Body of pancreas (tissue), 4 donors: ENCODE results near the gene BATF2. TPM values are rescaled to one million over a fixed set of nuclear protein-coding genes. Genes with fewer than 3 reads are reported as not detected.

Experiments
- ATAC-seq: fragments of 150-250 bp; one replicate; pipeline ENCODE4 v1.9.1; 2016
- DNase-seq, 4 donors: peaks; one replicate each; pipeline ENCODE4 v3.0.0-alpha.2; 2019
- H3K27ac ChIP-seq, 4 donors: fragments of 200-600 bp; sonication (generic); 1 replicate in 3 of 4; 2 replicates in 1 of 4; pipeline versions ENCODE4 v1.5.1 to v1.6.1; 2016 to 2019; ENCODE audit warnings: mild to moderate bottlenecking in 1 of 4, mixed read lengths in 1 of 4, moderate library complexity in 1 of 4
- H3K27me3 ChIP-seq, 2 donors: fragments of 200-600 bp; sonication (generic); one replicate each; pipeline ENCODE4 v1.6.0; 2016; ENCODE audit warnings: mild to moderate bottlenecking in 1 of 2
- H3K36me3 ChIP-seq, 2 donors: fragments of 200-600 bp; sonication (generic); replicated peaks in 1 of 2; 2 replicates each; pipeline ENCODE4 v1.5.1; 2016; ENCODE audit warnings: low read depth in 2 of 2; ENCODE audit not compliant: insufficient read depth in 1 of 2
- H3K4me1 ChIP-seq: fragments of 200-600 bp; sonication (generic); one replicate; pipeline ENCODE4 v1.6.0; 2016
- H3K4me3 ChIP-seq, 2 donors: fragments of 200-600 bp; sonication (generic); 1 replicate in 1 of 2; 2 replicates in 1 of 2; pipeline ENCODE4 v1.5.1; 2016 to 2019
- H3K9me3 ChIP-seq, 3 donors: fragments of 200-600 bp; sonication (generic); 1 replicate in 2 of 3; 2 replicates in 1 of 3; pipeline ENCODE4 v1.5.1; 2016
- POLR2A ChIP-seq, 3 donors: fragments of 450-650 bp; IDR thresholded peaks; one replicate each; pipeline ENCODE4 v1.6.1; 2016; ENCODE audit warnings: antibody characterized with exemption in 3 of 3, mild to moderate bottlenecking in 2 of 3
- WGBS, 2 donors: methylation state at CpG; one replicate each; pipeline ENCODE4 v1.1.5; 2017; 5-methylcytosine and 5-hydroxymethylcytosine counted together
- intact Hi-C: fragments of 100-400 bp; cut with DNase I; formaldehyde crosslinking; loops from one replicate; pipeline ENCODE4 v1.15.1; 2023
- total RNA-seq, 2 donors: library from RNA; depleted of rRNA; stranded (reverse); fragments of >200 nt; gene quantifications; one replicate each; pipeline ENCODE4 v1.1.0, GENCODE V29; 2016
- TF ChIP-seq, protein P1 (sequence below), 7 experiments: fragments of 450-650 bp in 4 of 7; fragments of 200-600 bp in 3 of 7; sonication (generic) in 3 of 7; IDR thresholded peaks; one replicate each; pipeline ENCODE4 v1.5.1; 2016 to 2019; ENCODE audit warnings: antibody characterized with exemption in 7 of 7

BATF2 gene
- total RNA-seq, 2 donors from 2014 or later = 2.3 to 20.8 TPM

DNA sequence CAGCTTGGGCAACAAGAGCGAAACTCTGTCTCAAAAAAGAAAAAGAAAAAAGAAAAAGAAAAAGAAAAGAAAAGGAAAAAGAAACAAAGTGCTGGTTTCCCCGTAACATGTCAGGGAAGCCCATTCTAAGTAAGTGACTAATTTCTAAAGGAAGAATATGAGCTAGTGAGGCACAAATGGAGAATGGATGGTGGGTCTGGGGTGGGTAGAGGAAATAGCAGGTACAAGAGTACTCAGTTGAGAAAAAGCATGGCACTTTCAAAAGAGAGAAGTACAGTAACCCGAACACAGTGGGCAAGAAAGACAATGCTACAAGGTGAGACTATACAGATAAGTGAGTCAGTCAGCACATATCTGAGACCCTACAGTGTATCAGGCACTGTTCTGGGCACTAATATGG, 29.4 kb downstream of the BATF2 start:
- no peak overlapping the region for H3K4me3 ChIP-seq
- no peak for TF ChIP-seq POLR2A (IDR thresholded peaks at IDR 0.05)
- TF ChIP-seq, protein P1, sequence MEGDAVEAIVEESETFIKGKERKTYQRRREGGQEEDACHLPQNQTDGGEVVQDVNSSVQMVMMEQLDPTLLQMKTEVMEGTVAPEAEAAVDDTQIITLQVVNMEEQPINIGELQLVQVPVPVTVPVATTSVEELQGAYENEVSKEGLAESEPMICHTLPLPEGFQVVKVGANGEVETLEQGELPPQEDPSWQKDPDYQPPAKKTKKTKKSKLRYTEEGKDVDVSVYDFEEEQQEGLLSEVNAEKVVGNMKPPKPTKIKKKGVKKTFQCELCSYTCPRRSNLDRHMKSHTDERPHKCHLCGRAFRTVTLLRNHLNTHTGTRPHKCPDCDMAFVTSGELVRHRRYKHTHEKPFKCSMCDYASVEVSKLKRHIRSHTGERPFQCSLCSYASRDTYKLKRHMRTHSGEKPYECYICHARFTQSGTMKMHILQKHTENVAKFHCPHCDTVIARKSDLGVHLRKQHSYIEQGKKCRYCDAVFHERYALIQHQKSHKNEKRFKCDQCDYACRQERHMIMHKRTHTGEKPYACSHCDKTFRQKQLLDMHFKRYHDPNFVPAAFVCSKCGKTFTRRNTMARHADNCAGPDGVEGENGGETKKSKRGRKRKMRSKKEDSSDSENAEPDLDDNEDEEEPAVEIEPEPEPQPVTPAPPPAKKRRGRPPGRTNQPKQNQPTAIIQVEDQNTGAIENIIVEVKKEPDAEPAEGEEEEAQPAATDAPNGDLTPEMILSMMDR (IDR thresholded peaks at IDR 0.05) = no peak
- H3K27me3 ChIP-seq = no peaks in the 10 kb centered on the region
- H3K27ac ChIP-seq = no peak overlapping the region
- intact Hi-C loops = no loop called here
- ATAC-seq (no peak), DNase-seq (no peak)
- H3K36me3 ChIP-seq = no peaks in the 10 kb centered on the region
- H3K4me1 ChIP-seq = peaks cover 10% of the 10 kb centered on the region
- H3K9me3 ChIP-seq = no peaks in the 10 kb centered on the region
- WGBS, 2 donors = 89 to 91% methylated on average over 3 of the region's 3 CpGs

DNA sequence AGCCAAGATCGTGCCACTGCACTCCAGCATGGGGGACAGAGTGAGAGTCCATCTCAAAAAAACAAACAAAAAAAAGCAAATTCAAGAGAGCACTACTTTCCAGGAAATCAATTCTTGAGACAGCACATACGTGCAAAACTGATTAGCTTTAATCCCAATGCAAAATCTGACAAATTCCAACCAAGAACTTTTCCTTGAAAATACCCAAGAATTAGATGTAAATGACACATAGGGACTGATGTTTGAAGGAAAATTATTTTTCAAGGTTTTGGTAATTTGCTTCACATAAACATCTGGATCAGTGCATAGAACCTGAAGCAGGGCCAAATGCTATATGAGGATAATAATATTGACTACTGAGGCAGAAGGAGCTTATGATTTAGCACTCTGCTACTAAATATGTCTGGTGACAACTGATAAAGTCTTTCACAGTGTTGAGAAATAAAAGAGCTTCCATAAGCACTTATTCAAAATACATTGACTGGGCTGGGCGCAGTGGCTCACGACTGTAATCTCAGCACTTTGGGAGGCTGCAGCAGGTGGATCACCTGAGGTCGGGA, 33.6 kb downstream of the BATF2 start:
- no peak overlapping the region for H3K27ac ChIP-seq
- ATAC-seq (no peak), DNase-seq (no peak)
- intact Hi-C loops = no loop called here
- WGBS, 2 donors = 72% methylated on average over 5 of the region's 5 CpGs
- H3K4me3 ChIP-seq = no peak overlapping the region
- H3K4me1 ChIP-seq = no peaks in the 10 kb centered on the region
- no peaks in the 10 kb centered on the region for H3K36me3 ChIP-seq
- H3K9me3 ChIP-seq = no peaks in the 10 kb centered on the region
- no peak for TF ChIP-seq POLR2A (IDR thresholded peaks at IDR 0.05)
- TF ChIP-seq, protein P1 (IDR thresholded peaks at IDR 0.05) = no peak
- no peaks in the 10 kb centered on the region for H3K27me3 ChIP-seq

DNA sequence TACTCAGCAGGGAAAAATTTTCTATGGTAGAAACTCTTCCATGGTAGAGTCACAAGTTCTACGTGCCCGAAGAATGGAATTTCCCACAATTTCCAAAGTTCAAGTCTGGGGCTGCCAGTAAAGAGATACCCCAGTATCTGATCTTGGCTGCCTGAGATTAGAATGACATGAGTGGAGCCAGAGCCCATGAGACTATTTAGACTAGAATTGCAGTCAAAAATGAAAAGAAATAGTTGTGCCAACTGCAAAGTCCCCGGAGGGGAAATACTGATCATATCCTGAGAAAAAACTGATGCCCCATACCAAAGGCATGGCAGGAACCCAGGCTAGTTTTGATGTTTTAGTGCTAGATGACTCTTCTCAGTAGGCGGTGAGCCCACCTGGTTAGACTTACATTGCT, 36.1 kb downstream of the BATF2 start:
- no peaks in the 10 kb centered on the region for H3K4me1 ChIP-seq
- no peaks in the 10 kb centered on the region for H3K9me3 ChIP-seq
- TF ChIP-seq, protein P1 (IDR thresholded peaks at IDR 0.05) = no peak
- no peak for TF ChIP-seq POLR2A (IDR thresholded peaks at IDR 0.05)
- DNase-seq (no peak), ATAC-seq (no peak)
- no peaks in the 10 kb centered on the region for H3K36me3 ChIP-seq
- H3K4me3 ChIP-seq = no peak overlapping the region
- intact Hi-C loops = no loop called here
- H3K27ac ChIP-seq = no peak overlapping the region
- 44 to 62% methylated on average over 4 of the region's 4 CpGs for WGBS, 2 donors
- H3K27me3 ChIP-seq = no peaks in the 10 kb centered on the region

DNA sequence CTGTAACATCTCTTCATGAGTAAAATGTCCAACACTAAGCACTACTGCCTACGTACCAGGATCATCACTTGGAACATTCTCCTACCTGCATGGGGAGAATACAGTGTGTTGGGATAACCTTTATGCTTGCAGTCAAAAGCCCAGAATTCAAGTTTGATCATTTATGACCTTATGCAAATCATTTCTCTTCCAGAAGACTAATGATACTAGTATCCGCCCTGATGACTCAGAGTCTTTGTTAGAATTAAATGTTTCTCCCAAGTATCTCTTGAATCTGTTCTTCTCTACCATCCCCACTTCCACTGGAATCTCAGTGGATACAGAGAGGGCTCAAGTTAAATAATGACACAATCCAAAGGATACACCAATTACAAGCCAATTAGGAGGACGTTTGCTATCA, 37.3 kb downstream of the BATF2 start:
- ATAC-seq = no peak
- TF ChIP-seq, protein P1 (IDR thresholded peaks at IDR 0.05) = no peak

DNA sequence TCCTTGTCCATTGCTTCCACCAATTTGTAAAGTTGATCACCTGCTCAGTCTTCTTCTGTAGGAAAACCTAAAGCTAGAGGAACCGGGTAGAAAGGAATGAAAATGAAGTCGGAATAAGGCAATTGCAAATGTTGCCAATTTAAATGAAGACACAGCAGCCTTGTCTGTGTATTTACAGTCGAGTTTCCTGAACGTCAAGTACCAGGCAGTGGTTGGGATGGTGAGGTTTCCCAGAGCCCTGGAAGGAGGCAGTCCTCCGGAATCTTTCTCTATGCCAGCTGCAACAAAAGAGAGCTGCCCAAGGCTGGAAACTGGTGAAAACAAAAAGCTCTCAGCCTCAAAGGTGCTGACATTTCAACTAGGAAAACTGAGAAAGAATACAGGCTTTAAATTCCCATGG, 42.6 kb downstream of the BATF2 start:
- DNase-seq (no peak), ATAC-seq (no peak)
- Histone ChIP-seq H3K27me3 (no peaks in the 10 kb centered on the region), H3K36me3 (no peaks in the 10 kb centered on the region), H3K9me3 (no peaks in the 10 kb centered on the region), H3K4me3 (no peak overlapping the region), H3K27ac (no peak overlapping the region), H3K4me1 (no peaks in the 10 kb centered on the region)
- WGBS, 2 donors = 49 to 50% methylated on average over 5 of the region's 5 CpGs
- intact Hi-C loops = no loop called here
- TF ChIP-seq POLR2A (IDR thresholded peaks at IDR 0.05) = no peak
- TF ChIP-seq, protein P1 (IDR thresholded peaks at IDR 0.05) = no peak

More for the DNA sequence above, 37.3 kb downstream of the BATF2 start:
- intact Hi-C loops = no loop called here
- H3K4me3 ChIP-seq = no peak overlapping the region
- H3K9me3 ChIP-seq = no peaks in the 10 kb centered on the region
- no peaks in the 10 kb centered on the region for H3K27me3 ChIP-seq
- DNase-seq = no peak
- whole genome bisulfite sequencing, 2 donors = 61 to 67% methylated on average over 3 of the region's 3 CpGs
- H3K4me1 ChIP-seq = no peaks in the 10 kb centered on the region
- H3K27ac ChIP-seq = no peak overlapping the region
- no peaks in the 10 kb centered on the region for H3K36me3 ChIP-seq
